GM12891 (cell line): ENCODE measurements around the gene LUC7L3.
A peak's percentile ranks its signal among the peaks of the same experiment; 100 is the strongest.

Experiments used
- DNase-seq: peaks from one replicate; pipeline ENCODE4 v3.0.0; 2011; ENCODE audit warnings: low spot score; ENCODE audit not compliant: insufficient read length
- FAIRE-seq: peaks from 2 replicates; lab custom pipeline; 2011; peaks lifted over from hg19 to GRCh38; lab: Jason Lieb, UNC
- PAX5 ChIP-seq: IDR thresholded peaks from 2 replicates; pipeline ENCODE4 v1.6.1; 2011; ENCODE audit warnings: low read length, moderate library complexity, mild to moderate bottlenecking; ENCODE audit not compliant: insufficient read depth, severe bottlenecking
- POLR2A ChIP-seq: IDR thresholded peaks from 2 replicates; pipeline ENCODE4 v1.6.1; 2011; ENCODE audit warnings: low read depth, low read length, control low read depth
- POLR2AphosphoS5 ChIP-seq: IDR thresholded peaks from 2 replicates; pipeline ENCODE4 v1.6.1; 2011; ENCODE audit warnings: low read depth, low read length, control low read depth
- POU2F2 ChIP-seq: IDR thresholded peaks from 2 replicates; pipeline ENCODE4 v1.6.1; 2011; ENCODE audit warnings: low read depth, mild to moderate bottlenecking, control low read depth, low read length, moderate library complexity
- SPI1 ChIP-seq: IDR thresholded peaks from 2 replicates; pipeline ENCODE4 v1.6.1; 2011; ENCODE audit warnings: low read depth, low read length, control low read depth
- TAF1 ChIP-seq: IDR thresholded peaks from 2 replicates; pipeline ENCODE4 v1.6.1; 2011; ENCODE audit warnings: low read depth, low read length, control low read depth

LUC7L3 gene

DNA sequence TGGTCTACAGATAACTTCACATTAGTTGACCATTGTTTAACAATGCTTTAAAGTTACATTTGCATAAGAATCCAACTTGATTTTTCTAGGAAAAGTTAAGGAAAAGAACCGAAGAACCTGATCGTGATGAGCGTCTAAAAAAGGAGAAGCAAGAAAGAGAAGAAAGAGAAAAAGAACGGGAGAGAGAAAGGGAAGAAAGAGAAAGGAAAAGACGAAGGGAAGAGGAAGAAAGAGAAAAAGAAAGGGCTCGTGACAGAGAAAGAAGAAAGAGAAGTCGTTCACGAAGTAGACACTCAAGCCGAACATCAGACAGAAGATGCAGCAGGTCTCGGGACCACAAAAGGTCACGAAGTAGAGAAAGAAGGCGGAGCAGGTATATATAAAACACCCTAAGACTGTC is 26.2 kb downstream of the LUC7L3 start:
- FAIRE-seq, result no peak
- DNase-seq, result no peak
- TF ChIP-seq PAX5 (no peak), POLR2AphosphoS5 (no peak), POLR2A (no peak), TAF1 (no peak), SPI1 (no peak), POU2F2 (no peak)

DNA sequence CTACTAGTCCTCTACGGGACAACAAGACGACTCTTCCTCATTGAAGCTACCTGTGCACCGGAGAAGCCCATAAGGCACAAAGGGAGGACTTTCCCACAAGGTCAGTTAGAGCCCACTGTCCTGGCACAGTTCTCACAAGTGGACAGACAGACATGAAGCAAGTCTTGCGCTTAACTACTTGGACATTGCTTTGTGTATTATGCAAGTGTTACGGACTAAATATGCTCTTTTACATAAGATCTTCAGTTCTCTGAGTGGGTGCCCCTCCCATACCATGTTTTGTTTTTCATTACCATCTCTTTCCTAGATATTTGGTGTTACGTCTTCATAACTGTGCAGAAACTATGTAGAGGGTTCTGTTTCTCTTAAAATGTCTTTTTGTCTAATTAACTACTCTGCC is 29.8 kb downstream of the LUC7L3 start:
- DNase-seq (no peak), FAIRE-seq (no peak)
- no peak for TF ChIP-seq TAF1
- TF ChIP-seq SPI1, result no peak
- no peak for TF ChIP-seq POU2F2
- no peak for TF ChIP-seq POLR2A
- TF ChIP-seq PAX5, result no peak
- TF ChIP-seq POLR2AphosphoS5, result no peak

DNA sequence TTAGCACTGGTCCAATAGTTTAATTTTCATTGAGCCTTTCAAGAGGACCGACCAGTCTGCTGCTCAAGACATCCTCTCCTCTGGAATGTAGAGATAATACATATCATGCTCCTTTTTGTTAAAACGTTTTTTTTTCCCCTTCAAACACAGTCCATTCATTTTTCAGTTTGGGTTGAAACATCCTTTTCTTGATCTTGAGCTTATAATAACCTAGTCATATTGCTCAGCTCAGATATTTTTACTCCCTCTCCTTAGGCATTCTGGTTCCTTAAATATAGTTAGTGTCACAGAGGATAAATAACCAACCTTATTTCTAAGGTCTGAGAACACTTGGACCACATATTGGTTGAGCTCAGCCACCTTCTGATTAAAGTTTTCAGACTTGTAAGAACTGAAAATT is 35.1 kb downstream of the LUC7L3 start:
- FAIRE-seq (peak; percentile 54), DNase-seq (no peak)
- TF ChIP-seq POLR2AphosphoS5, result no peak
- no peak for TF ChIP-seq TAF1
- TF ChIP-seq SPI1, result no peak
- TF ChIP-seq POU2F2, result no peak
- no peak for TF ChIP-seq PAX5
- no peak for TF ChIP-seq POLR2A

DNA sequence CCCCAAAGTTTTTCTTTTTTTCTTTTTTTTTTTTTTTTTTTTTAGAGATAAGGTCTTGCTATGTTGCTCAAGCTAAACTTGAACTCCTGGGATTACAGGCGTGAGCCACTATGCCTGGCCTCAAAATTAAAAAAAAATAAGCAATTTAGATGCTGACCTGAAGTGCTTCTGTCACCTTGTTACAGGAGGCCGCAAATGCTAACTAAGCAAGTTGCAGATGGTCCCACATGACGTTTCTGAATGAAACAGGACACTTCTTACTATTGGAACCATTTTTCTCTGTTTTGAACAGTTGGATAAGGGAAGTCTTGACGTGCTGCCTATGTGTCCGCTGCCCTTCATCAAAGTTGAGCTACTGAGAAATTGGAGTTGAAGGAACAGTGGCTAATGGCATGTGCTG is 39.1 kb downstream of the LUC7L3 start:
- FAIRE-seq (no peak), DNase-seq (no peak)
- TF ChIP-seq POLR2A (no peak), PAX5 (no peak), TAF1 (no peak), POLR2AphosphoS5 (no peak), SPI1 (no peak), POU2F2 (no peak)

DNA sequence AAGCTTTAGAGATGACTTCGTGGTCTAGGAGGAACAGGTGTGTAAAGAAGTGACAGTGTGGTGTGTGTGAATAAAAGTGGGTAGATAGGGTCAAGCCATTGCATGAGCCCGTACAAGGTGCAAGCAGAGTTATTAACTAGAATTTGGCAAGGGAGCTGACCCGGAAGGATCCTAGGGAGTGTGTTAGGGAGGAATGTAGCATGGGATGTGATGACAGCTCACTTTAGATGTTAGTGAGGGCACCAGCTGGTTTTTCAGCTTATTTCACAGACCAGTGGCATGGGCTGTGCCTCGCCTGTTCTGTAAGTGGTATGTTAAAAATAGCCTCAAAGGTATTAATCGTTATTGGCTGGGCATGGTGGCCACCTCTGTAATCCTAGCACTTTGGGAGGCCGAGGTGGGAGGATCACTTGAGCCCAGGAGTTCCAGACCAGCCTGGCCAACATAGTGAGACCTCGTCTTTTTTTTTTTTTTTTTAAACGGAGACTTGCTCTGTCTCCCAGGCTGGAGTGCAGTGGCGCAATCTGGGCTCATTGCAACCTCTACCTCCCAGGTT is 39.7 kb downstream of the LUC7L3 start:
- FAIRE-seq (no peak), DNase-seq (no peak)
- TF ChIP-seq SPI1, result no peak

DNA sequence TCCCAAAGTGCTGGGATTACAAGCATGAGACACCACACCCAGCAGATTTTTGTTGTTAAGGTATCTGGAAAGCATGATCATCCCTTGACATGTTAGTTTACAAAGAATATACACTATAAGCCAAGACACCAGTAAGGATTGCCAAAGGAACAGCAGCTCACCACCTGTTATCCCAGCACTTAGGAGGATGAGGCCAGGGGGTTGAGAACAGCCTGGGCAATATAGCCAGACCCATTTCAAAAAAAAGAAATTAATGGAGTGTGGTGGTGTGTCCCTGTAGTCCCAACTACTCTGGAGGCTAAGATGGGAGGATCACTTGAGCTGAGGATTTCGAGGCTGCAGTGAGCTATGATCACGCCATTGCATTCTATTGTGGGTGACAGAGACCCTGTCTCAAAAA is 42.8 kb downstream of the LUC7L3 start:
- FAIRE-seq, result no peak
- no peak for DNase-seq
- no peak for TF ChIP-seq POLR2A

DNA sequence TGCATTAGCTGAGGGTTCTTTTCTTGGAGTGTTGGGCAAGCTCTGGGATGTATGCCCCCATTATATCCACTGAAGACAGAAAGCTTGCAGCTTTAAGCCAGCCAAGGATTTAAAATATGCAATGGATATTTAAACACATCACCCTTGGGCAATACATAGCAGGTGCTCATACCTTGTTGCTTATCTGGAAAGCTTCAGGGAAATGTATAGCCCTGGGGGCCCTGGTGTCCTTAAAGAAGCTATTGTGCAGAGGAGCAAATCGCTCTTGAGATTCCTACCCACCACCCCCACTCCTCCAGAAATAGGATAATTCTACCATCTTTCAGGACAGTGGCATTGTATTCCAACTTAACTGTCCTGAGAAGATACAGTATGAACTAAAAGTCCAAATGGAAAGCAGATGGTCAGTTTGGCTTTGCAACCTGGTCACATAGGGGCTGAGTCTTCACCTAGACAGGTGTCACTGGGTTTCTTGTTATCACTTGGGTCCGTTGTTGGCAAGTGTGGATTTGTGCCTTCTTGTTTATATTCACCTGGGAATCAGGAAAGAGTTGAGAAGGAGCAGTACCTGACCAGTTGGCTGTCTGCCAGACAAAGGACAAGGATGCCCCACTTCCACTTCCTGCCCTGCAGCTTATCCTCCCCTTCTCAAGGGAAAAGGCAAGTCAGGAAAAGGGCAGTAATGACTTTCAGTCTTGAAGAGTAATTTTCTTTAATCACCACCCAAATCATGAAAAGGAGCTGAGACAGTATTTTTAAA is 44.5 kb downstream of the LUC7L3 start:
- FAIRE-seq, result no peak
- no peak for DNase-seq
- 0 out of 2 replicates have a peak, but pooled peaks have one; percentile 6 for TF ChIP-seq SPI1
- no peak for TF ChIP-seq POLR2AphosphoS5

DNA sequence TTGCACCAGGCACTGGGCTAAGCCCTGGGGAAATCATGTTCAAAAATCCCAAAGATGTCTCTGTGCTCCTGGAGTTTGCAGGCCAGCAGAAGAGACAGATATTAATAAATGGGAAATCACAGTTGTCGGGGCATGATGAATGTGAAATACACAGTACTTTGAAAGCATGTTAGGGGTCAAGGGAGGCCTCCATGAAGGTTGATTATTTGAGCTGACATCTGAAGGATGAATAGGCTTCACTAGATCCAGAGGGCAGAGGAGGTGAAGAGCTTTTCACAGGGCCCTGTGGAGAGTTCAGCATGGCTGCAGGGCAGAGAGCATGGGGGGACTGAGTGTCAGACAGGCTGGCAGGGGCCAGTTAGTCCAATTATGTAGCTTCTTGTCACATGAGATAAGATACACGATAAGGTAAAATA is 45.3 kb downstream of the LUC7L3 start:
- DNase-seq (no peak), FAIRE-seq (no peak)

DNA sequence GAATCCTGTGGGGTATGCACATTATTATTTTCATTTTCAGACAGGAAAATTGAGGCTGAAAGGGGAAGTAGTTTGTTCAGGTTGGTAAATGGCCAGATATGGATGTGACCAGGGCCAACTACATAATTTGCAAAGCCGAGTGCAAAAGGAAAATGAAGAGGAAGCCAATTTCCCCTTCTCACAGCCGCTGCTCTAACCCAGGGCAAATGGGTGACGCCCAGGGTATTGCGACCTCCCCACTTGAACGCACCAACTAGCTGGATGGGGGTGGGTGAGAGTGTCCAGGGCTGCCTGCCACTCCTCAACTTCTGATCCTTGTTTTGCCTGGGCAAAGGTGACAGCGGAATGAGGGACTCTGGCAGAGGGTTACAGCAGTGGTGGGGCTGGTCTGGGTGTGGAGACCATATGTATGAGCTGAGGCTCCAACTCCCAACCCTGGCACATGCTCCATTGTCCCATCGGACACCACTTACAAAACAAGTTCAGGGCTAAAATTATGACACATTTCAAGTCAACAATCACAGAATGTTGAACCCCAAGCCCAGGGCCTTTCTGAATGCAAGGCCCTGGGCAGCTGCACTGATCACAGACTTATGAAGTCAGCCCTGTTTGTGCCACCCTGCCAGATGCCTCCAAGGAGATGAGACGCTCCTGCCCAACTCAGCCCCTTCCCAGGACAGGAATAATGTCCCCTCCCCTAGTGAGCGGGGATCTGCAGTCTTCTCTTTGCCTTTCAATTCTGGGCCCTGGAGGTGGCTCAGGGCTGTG is 46.2 kb downstream of the LUC7L3 start:
- FAIRE-seq (peak; percentile 57), DNase-seq (no peak)
- no peak for TF ChIP-seq POU2F2
- no peak for TF ChIP-seq TAF1
- TF ChIP-seq POLR2AphosphoS5, result no peak
- TF ChIP-seq PAX5, result no peak
- TF ChIP-seq SPI1, result peak; percentile 34; the same call in 1 of the 2 replicates

More for the DNA sequence above, 45.3 kb downstream of the LUC7L3 start:
- TF ChIP-seq POLR2AphosphoS5, result no peak
- TF ChIP-seq TAF1, result no peak
- no peak for TF ChIP-seq POLR2A

DNA sequence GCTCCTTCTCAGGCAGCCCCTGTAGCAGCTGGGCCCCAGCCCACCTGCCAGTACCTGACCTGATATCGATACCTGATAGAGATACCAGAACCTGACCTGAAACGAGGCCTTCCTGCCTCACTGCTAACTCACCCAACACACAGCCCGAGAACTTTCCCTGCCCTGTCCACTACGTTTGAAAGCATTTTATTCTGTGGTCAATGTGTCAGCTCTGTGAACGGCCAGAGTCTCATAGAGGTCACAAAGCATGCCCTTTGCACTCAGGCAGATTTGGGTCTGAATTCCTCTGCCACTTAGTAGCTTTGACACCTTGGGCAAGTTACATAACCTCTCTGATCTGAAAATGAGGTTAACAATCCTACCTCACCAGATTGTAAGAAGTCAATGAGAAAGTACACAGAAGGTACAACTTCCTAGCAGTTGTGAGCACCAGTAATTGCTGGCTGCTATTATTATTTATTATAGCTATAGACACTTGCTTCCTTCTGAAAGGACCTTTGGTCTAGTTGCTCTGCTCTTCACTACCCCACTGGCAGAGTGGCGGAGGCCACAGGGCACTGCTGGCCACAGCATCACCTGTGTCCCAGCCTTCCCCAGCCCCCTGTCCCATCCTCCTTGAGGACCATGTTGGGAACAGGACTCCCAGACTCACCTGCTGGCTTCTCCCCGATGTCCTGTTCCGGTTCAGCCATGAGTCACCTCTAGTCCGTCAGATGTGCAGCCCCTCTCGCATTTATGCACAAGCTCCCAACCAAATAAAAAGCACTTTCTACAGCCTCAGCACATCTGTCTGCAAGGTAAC is 47.0 kb downstream of the LUC7L3 start:
- no peak for FAIRE-seq
- DNase-seq, result no peak
- TF ChIP-seq TAF1 (no peak), POLR2AphosphoS5 (no peak), SPI1 (no peak), POLR2A (no peak), POU2F2 (no peak), PAX5 (no peak)
